ENCODE measurements around the gene ISCU. TPM values are rescaled to one million over a fixed set of nuclear protein-coding genes. Genes with fewer than 3 reads are reported as not detected.
"Not testable (repeated sequence)": the region's sequence is repeated elsewhere in the genome, so short reads cannot be mapped to it uniquely, and the experiment has no call there.

The ISCU gene
- total RNA-seq, 1 experiment from 2014 or later = 86.9 TPM

DNA sequence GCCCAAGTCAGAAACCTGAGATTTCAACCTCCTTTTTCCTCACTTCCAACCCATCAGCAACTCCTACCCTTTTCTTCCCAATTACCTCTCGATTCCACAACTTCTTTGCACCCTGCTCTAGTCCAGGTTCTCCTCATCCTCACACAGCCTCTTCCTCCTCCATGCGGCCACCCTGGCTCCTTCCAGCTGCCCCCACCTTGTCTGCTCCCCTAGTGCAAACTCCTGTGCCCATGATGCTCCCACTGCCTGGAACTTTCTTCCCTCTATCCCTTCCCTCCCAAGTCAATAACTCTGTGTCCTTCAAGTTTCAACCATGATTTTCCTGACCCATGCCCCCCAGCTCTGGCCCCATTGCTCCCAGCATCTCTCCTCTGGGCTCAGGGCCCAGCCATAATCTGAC, 54.0 kb downstream of the ISCU start:
- POLR2A ChIA-PET = no interaction called here
- H3K27ac Mint-ChIP-seq (ENCODE audit: unreplicated experiment) = no peak overlapping the region
- CTCF ChIA-PET = no interaction called here
- Histone ChIP-seq H3K4me3 (ENCODE audit: low read depth, low read length) (no peak overlapping the region), H3K36me3 (ENCODE audit: control insufficient read depth, insufficient read depth, low read length) (no peaks in the 10 kb centered on the region), H3K9me3 (no peaks in the 10 kb centered on the region), H3K4me1 (no peaks in the 10 kb centered on the region; the same call in 1 of the 2 replicates), H3K27me3 (replicated peaks; ENCODE audit: control insufficient read depth, insufficient read depth, low read length) (no peaks in the 10 kb centered on the region)
- H3K4me3 Mint-ChIP-seq (ENCODE audit: unreplicated experiment) = no peak overlapping the region
- H3K27me3 Mint-ChIP-seq (ENCODE audit: insufficient read depth, unreplicated experiment) = peaks cover 7% of the 10 kb centered on the region
- TF ChIP-seq, protein P1, sequence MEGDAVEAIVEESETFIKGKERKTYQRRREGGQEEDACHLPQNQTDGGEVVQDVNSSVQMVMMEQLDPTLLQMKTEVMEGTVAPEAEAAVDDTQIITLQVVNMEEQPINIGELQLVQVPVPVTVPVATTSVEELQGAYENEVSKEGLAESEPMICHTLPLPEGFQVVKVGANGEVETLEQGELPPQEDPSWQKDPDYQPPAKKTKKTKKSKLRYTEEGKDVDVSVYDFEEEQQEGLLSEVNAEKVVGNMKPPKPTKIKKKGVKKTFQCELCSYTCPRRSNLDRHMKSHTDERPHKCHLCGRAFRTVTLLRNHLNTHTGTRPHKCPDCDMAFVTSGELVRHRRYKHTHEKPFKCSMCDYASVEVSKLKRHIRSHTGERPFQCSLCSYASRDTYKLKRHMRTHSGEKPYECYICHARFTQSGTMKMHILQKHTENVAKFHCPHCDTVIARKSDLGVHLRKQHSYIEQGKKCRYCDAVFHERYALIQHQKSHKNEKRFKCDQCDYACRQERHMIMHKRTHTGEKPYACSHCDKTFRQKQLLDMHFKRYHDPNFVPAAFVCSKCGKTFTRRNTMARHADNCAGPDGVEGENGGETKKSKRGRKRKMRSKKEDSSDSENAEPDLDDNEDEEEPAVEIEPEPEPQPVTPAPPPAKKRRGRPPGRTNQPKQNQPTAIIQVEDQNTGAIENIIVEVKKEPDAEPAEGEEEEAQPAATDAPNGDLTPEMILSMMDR (IDR thresholded peaks at IDR 0.05; ENCODE audit: insufficient read depth in 1 of 2, low read depth in 1 of 2, low read length in 1 of 2, severe bottlenecking in 1 of 2, unreplicated experiment in 1 of 2) = no peak
- intact Hi-C loops (cut with micrococcal nuclease; ENCODE audit: unreplicated experiment) = no loop called here
- no TSS peak for BruUV-seq (replicated peaks)
- DNase-seq = no peak
- H3K4me1 Mint-ChIP-seq (ENCODE audit: low read depth, unreplicated experiment) = peaks cover 9% of the 10 kb centered on the region
- no peaks in the 10 kb centered on the region for H3K9me3 Mint-ChIP-seq (ENCODE audit: unreplicated experiment)
- H3K36me3 Mint-ChIP-seq (ENCODE audit: insufficient read depth, unreplicated experiment) = no peaks in the 10 kb centered on the region

DNA sequence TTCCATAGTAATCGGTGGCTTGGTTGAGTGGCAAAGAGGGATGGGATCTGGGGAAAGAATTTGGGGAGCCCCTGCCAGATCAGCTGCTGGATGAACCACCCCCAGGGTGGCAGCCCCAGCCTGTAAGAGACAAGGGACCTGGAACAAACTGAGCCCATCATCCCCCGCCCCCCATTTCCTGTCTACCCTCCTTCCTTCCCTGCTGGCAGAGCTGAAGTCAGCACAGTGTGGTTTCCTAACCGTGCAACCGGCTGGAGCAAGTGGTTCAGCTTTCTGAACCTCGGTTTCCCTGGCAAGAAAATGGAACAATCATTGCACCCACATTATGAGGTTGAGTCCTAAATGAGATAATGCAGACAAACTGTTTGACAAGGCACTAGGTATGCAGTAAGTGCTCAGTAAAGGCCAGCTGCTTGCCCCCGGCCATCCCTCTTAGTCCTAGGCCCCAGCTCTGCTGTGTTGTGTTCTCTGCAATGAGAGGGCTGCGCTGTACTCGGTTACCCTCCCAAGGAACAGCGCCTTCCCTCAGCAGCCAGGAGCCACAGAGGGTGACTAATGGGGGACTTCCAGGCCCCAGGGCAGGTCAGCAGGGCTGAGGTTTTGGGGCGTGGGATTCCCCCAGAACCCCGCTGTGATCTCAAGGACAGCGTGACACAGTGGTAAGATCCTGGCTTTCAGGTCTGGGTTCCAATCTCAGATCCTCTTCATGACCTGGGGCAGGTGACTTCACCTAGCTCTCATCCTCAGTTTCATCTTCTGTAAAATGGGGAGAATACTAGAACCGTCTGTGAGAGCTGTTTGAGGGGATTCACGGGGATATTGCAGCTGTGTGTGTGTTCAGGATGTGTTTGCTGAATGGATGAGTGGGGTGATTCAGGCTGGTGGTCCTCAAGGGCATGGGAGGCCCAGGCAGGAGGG, 54.8 kb downstream of the ISCU start:
- H3K9me3 Mint-ChIP-seq (ENCODE audit: unreplicated experiment) = no peaks in the 10 kb centered on the region
- Histone ChIP-seq H3K36me3 (ENCODE audit: control insufficient read depth, insufficient read depth, low read length) (no peaks in the 10 kb centered on the region), H3K4me1 (no peaks in the 10 kb centered on the region; the same call in 1 of the 2 replicates), H3K9me3 (no peaks in the 10 kb centered on the region), H3K27me3 (replicated peaks; ENCODE audit: control insufficient read depth, insufficient read depth, low read length) (no peaks in the 10 kb centered on the region), H3K4me3 (ENCODE audit: low read depth, low read length) (no peak overlapping the region)
- H3K36me3 Mint-ChIP-seq (ENCODE audit: insufficient read depth, unreplicated experiment) = no peaks in the 10 kb centered on the region
- CTCF ChIA-PET = interaction anchor here (0.6 to 1.5 kb wide), 3 partner anchors 18 to 55 kb away, joined by 3 to 8 read pairs (median 6); partner anchors contain the start of gene ISCU
- TF ChIP-seq, protein P1 (IDR thresholded peaks at IDR 0.05; ENCODE audit: insufficient read depth in 1 of 2, low read depth in 1 of 2, low read length in 1 of 2, severe bottlenecking in 1 of 2, unreplicated experiment in 1 of 2) = no peak
- BruUV-seq (replicated peaks) = no TSS peak
- DNase-seq = no peak
- peaks cover 7% of the 10 kb centered on the region for H3K27me3 Mint-ChIP-seq (ENCODE audit: insufficient read depth, unreplicated experiment)
- no peak overlapping the region for H3K4me3 Mint-ChIP-seq (ENCODE audit: unreplicated experiment)
- H3K4me1 Mint-ChIP-seq (ENCODE audit: low read depth, unreplicated experiment) = peaks cover 9% of the 10 kb centered on the region
- intact Hi-C loops (cut with micrococcal nuclease; ENCODE audit: unreplicated experiment) = no loop called here
- H3K27ac Mint-ChIP-seq (ENCODE audit: unreplicated experiment) = no peak overlapping the region
- POLR2A ChIA-PET = no interaction called here

DNA sequence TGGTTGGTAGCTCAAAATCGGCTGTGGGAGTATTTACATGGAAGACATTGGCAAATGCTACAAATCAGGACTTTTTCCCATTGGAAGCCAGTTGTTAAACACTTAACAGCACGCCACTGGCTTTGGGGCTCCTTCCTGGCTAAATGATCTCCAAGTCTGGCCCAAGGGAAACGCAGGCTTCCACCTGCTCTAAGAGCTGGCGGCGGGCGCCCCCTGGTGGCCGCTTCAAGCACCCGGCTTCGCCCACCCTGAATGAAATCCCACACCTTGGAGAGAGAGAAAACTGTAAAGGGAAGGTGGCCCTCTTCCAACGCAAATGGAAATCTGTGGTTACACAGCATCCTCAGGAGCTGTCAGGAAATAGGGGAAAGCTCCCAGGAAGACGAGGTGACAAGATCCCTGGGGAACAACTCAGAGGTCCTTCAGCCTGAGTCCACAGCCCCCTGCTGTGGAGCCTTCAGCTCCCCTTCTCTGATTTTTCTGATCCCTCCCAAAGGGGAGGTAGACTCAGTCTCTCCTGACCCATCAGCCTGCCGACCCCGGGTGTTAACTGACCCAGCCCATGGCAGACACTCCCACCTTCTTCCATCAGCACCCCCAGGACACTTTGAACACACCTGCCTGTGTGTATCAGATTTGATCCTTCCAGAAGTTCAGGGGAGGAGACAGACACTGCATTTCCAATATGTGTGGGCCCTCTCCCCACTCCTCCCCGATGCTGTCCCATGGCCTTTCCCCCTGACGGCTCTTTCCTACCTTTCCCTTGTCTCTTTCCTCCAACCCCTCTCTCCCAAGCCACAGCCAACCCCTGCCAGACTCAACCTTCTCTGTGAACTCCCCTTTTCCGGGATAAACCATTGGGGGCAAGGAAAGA, 55.9 kb downstream of the ISCU start:
- POLR2A ChIA-PET = interaction anchor here (0.7 kb wide), 2 partner anchors 56 to 715 kb away, joined by 3 read pairs; partner anchors contain the start of gene ISCU
- CTCF ChIA-PET = interaction anchor here (0.9 to 1.5 kb wide), 4 partner anchors 25 to 56 kb away, joined by 3 to 8 read pairs (median 3); partner anchors contain the start of gene ISCU
- DNase-seq = peak; percentile 71 to 86
- Mint-ChIP-seq H3K4me1 (ENCODE audit: low read depth, unreplicated experiment) (peaks cover 9% of the 10 kb centered on the region), H3K4me3 (ENCODE audit: unreplicated experiment) (no peak overlapping the region), H3K36me3 (ENCODE audit: insufficient read depth, unreplicated experiment) (no peaks in the 10 kb centered on the region), H3K9me3 (ENCODE audit: unreplicated experiment) (no peaks in the 10 kb centered on the region), H3K27me3 (ENCODE audit: insufficient read depth, unreplicated experiment) (peaks cover 7% of the 10 kb centered on the region), H3K27ac (ENCODE audit: unreplicated experiment) (no peak overlapping the region)
- BruUV-seq (replicated peaks) = no TSS peak
- Histone ChIP-seq H3K36me3 (ENCODE audit: control insufficient read depth, insufficient read depth, low read length) (no peaks in the 10 kb centered on the region), H3K9me3 (no peaks in the 10 kb centered on the region), H3K4me3 (ENCODE audit: low read depth, low read length) (no peak overlapping the region), H3K4me1 (no peaks in the 10 kb centered on the region; the same call in 1 of the 2 replicates), H3K27me3 (replicated peaks; ENCODE audit: control insufficient read depth, insufficient read depth, low read length) (no peaks in the 10 kb centered on the region)
- TF ChIP-seq, protein P1 (IDR thresholded peaks at IDR 0.05; ENCODE audit: insufficient read depth in 1 of 2, low read depth in 1 of 2, low read length in 1 of 2, severe bottlenecking in 1 of 2, unreplicated experiment in 1 of 2) = peak; percentile 89 to 94
- intact Hi-C loops (cut with micrococcal nuclease; ENCODE audit: unreplicated experiment) = loop anchor here (1.0 kb wide), 2 partner anchors 48 to 55 kb away; no protein-coding TSS in a partner anchor

DNA sequence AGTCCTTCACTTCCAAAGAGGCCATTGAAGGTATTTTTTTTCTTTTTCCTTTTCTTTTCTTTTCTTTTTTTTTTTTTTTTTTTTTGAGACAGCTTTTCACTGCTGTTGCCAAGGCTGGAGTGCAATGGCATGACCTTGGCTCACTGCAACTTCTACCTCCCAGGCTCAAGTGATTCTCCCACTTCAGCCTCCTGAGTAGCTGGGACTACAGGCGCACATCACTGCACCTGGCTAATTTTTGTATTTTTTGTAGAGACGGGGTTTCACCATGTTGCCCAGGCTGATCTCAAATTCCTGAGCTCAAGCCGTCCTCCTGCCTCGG, 56.5 kb downstream of the ISCU start:
- not testable (repeated sequence) for H3K36me3 Mint-ChIP-seq (ENCODE audit: insufficient read depth, unreplicated experiment); H3K27me3 Mint-ChIP-seq (ENCODE audit: insufficient read depth, unreplicated experiment); H3K9me3 Mint-ChIP-seq (ENCODE audit: unreplicated experiment); BruUV-seq (replicated peaks); H3K9me3 ChIP-seq; H3K36me3 ChIP-seq (ENCODE audit: control insufficient read depth, insufficient read depth, low read length); H3K4me1 ChIP-seq; DNase-seq; H3K27me3 ChIP-seq (replicated peaks; ENCODE audit: control insufficient read depth, insufficient read depth, low read length); H3K4me3 ChIP-seq (ENCODE audit: low read depth, low read length); H3K4me3 Mint-ChIP-seq (ENCODE audit: unreplicated experiment); H3K4me1 Mint-ChIP-seq (ENCODE audit: low read depth, unreplicated experiment); H3K27ac Mint-ChIP-seq (ENCODE audit: unreplicated experiment)
- CTCF ChIA-PET = interaction anchor here (0.9 to 1.5 kb wide), 3 partner anchors 25 to 57 kb away, joined by 3 to 8 read pairs (median 3); partner anchors contain the start of gene ISCU
- POLR2A ChIA-PET = interaction anchor here (0.7 kb wide), 1 partner anchor 716 kb away, joined by 3 read pairs; no protein-coding TSS in a partner anchor
- intact Hi-C loops (cut with micrococcal nuclease; ENCODE audit: unreplicated experiment) = loop anchor here (1.0 kb wide), 2 partner anchors 49 to 56 kb away; no protein-coding TSS in a partner anchor
